ENCODE results near the gene FYB2.

DNA sequence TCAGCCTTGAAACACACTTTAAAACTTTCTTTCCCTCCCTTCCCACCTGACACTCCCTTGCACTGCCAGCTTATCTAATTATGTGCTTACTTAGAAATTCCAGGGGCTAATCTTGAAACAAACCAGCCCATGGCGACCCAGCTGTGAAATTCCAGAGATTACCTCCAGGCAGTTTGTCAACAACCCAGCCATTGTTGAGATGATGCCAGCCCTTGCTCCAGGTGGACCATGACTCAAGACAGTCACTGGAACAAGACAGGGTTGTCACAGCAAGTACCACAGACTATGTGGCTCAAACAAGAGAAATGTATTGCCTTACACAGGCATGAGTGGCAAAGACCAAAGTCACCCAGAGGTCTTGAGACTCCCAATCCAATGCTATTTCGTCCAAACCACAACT lies 7.9 kb downstream of the FYB2 start:
- TF ChIP-seq CTCF (IDR thresholded peaks at IDR 0.05; ENCODE audit: low read depth, low read length) (no peak), POLR2A (IDR thresholded peaks at IDR 0.05; ENCODE audit: extremely low read depth, insufficient read length) (no peak), MAX (IDR thresholded peaks at IDR 0.05; ENCODE audit: low read depth, low read length) (no peak)
